AG04449 (cell line): ENCODE measurements around the gene ENPP7.

Experiments used
- CTCF ChIA-PET: fragments of 350-600 bp; formaldehyde crosslinking; extraction: SDS; loops from one replicate; lab custom pipeline; 2021; ENCODE audit warnings: antibody characterized with exemption; lab: Yijun Ruan, JAX
- POLR2A ChIA-PET: fragments of 400-600, 350-600 bp; formaldehyde crosslinking; extraction: SDS; loops from one replicate; lab custom pipeline; 2020; ENCODE audit warnings: antibody characterized with exemption, inconsistent platforms; lab: Yijun Ruan, JAX
- DNase-seq: peaks from one replicate; pipeline ENCODE4 v3.0.0-alpha.2; 2010; ENCODE audit warnings: low read depth, low spot score
- H3K4me3 ChIP-seq: 2 replicates; pipeline ENCODE4 v1.5.1; 2011; ENCODE audit warnings: low read depth, mild to moderate bottlenecking, control low read depth, low read length
- CTCF ChIP-seq: IDR thresholded peaks from one replicate; pipeline ENCODE4 v1.5.1; 2011; ENCODE audit warnings: mild to moderate bottlenecking, moderate library complexity, low read length, control low read depth, inconsistent platforms; ENCODE audit not compliant: insufficient read depth; ENCODE audit errors: missing control alignments

ENPP7 gene

GRCh38 chr17:79695293-79695790, 35.4 kb upstream of the ENPP7 start:
- no peak for DNase-seq
- no peak for TF ChIP-seq CTCF
- no peak overlapping the region for H3K4me3 ChIP-seq
- POLR2A ChIA-PET, result no interaction called here
- CTCF ChIA-PET, result interaction anchor here (1.3 to 8.0 kb wide), 2 partner anchors 10 to 14 kb away, joined by 3 to 49 read pairs; no protein-coding TSS in a partner anchor

- H3K4me3 ChIP-seq, result no peak overlapping the region
- CTCF ChIA-PET, result interaction anchor here (1.1 to 8.0 kb wide), 3 partner anchors 9 to 304 kb away, joined by 3 to 49 read pairs (median 3); no protein-coding TSS in a partner anchor
- no peak for DNase-seq
- TF ChIP-seq CTCF, result no peak
- POLR2A ChIA-PET, result no interaction called here
Observed at GRCh38 chr17:79695797-79696609, 34.7 kb upstream of the ENPP7 start.

- POLR2A ChIA-PET, result no interaction called here
- CTCF ChIA-PET, result interaction anchor here (1.1 to 8.0 kb wide), 3 partner anchors 8 to 304 kb away, joined by 3 to 49 read pairs (median 3); no protein-coding TSS in a partner anchor
- DNase-seq, result no peak
- no peak for TF ChIP-seq CTCF
- no peak overlapping the region for H3K4me3 ChIP-seq
Observed at GRCh38 chr17:79696610-79696982, 34.1 kb upstream of the ENPP7 start.

- no peak for DNase-seq
- TF ChIP-seq CTCF, result no peak
- ChIA-PET POLR2A (no interaction called here), CTCF (interaction anchor here (8.0 kb wide), 1 partner anchor 11 kb away, joined by 49 read pairs; no protein-coding TSS in a partner anchor)
- no peak overlapping the region for H3K4me3 ChIP-seq
Observed at GRCh38 chr17:79698146-79698846, 32.4 kb upstream of the ENPP7 start.

GRCh38 chr17:79699386-79700036, 31.2 kb upstream of the ENPP7 start:
- TF ChIP-seq CTCF, result no peak
- H3K4me3 ChIP-seq, result no peak overlapping the region
- ChIA-PET POLR2A (no interaction called here), CTCF (interaction anchor here (8.0 kb wide), 1 partner anchor 9 kb away, joined by 49 read pairs; no protein-coding TSS in a partner anchor)
- DNase-seq, result no peak
